ENCODE data around the gene TFEC.
"Not testable (repeated sequence)": the region's sequence is repeated elsewhere in the genome, so short reads cannot be mapped to it uniquely, and the experiment has no call there.

Gene TFEC

GRCh38 chr7:116027786-116028185, 2.8 kb downstream of the TFEC start:
- Histone ChIP-seq H3K4me1 (ENCODE audit: insufficient read depth, low read length) (no peaks in the 10 kb centered on the region), H3K27me3 (ENCODE audit: insufficient read depth, low read length) (no peaks in the 10 kb centered on the region), H3K4me3 (ENCODE audit: low read length) (no peak overlapping the region), H3K9me3 (ENCODE audit: low read length) (no peaks in the 10 kb centered on the region), H3K36me3 (ENCODE audit: insufficient read depth, low read length) (no peaks in the 10 kb centered on the region), H2AFZ (ENCODE audit: low read depth, low read length) (no peak overlapping the region)

GRCh38 chr7:116024826-116025809, 5.4 kb downstream of the TFEC start:
- no peaks in the 10 kb centered on the region for H3K36me3 ChIP-seq (ENCODE audit: insufficient read depth, low read length)
- no peaks in the 10 kb centered on the region for H3K4me1 ChIP-seq (ENCODE audit: insufficient read depth, low read length)
- no peak overlapping the region for H3K4me3 ChIP-seq (ENCODE audit: low read length)
- H3K9me3 ChIP-seq (ENCODE audit: low read length), result no peaks in the 10 kb centered on the region
- no peak overlapping the region for H2AFZ ChIP-seq (ENCODE audit: low read depth, low read length)
- H3K27me3 ChIP-seq (ENCODE audit: insufficient read depth, low read length), result no peaks in the 10 kb centered on the region

- H3K9me3 ChIP-seq (ENCODE audit: low read length), result no peaks in the 10 kb centered on the region
- H3K36me3 ChIP-seq (ENCODE audit: insufficient read depth, low read length), result no peaks in the 10 kb centered on the region
- H3K27me3 ChIP-seq (ENCODE audit: insufficient read depth, low read length), result no peaks in the 10 kb centered on the region
- no peak overlapping the region for H3K4me3 ChIP-seq (ENCODE audit: low read length)
- H3K4me1 ChIP-seq (ENCODE audit: insufficient read depth, low read length), result no peaks in the 10 kb centered on the region
- H2AFZ ChIP-seq (ENCODE audit: low read depth, low read length), result no peak overlapping the region
These were observed 9.3 kb downstream of the TFEC start for GRCh38 chr7:116021237-116021636.

GRCh38 chr7:116018731-116019130, 11.8 kb downstream of the TFEC start:
- Histone ChIP-seq H3K27me3 (ENCODE audit: insufficient read depth, low read length) (no peaks in the 10 kb centered on the region), H3K4me1 (ENCODE audit: insufficient read depth, low read length) (no peaks in the 10 kb centered on the region), H2AFZ (ENCODE audit: low read depth, low read length) (no peak overlapping the region), H3K36me3 (ENCODE audit: insufficient read depth, low read length) (no peaks in the 10 kb centered on the region), H3K4me3 (ENCODE audit: low read length) (no peak overlapping the region), H3K9me3 (ENCODE audit: low read length) (no peaks in the 10 kb centered on the region)

GRCh38 chr7:116013675-116014074, 16.9 kb downstream of the TFEC start:
- H3K27me3 ChIP-seq (ENCODE audit: insufficient read depth, low read length), result no peaks in the 10 kb centered on the region
- no peak overlapping the region for H3K4me3 ChIP-seq (ENCODE audit: low read length)
- H3K4me1 ChIP-seq (ENCODE audit: insufficient read depth, low read length), result no peaks in the 10 kb centered on the region
- H3K9me3 ChIP-seq (ENCODE audit: low read length), result no peaks in the 10 kb centered on the region
- H3K36me3 ChIP-seq (ENCODE audit: insufficient read depth, low read length), result no peaks in the 10 kb centered on the region
- H2AFZ ChIP-seq (ENCODE audit: low read depth, low read length), result no peak overlapping the region

- Histone ChIP-seq H3K9me3 (ENCODE audit: low read length) (no peaks in the 10 kb centered on the region), H3K27me3 (ENCODE audit: insufficient read depth, low read length) (no peaks in the 10 kb centered on the region), H3K4me1 (ENCODE audit: insufficient read depth, low read length) (no peaks in the 10 kb centered on the region), H3K36me3 (ENCODE audit: insufficient read depth, low read length) (no peaks in the 10 kb centered on the region), H2AFZ (ENCODE audit: low read depth, low read length) (no peak overlapping the region), H3K4me3 (ENCODE audit: low read length) (no peak overlapping the region)
These were observed 19.0 kb downstream of the TFEC start for GRCh38 chr7:116011584-116011983.

GRCh38 chr7:116004762-116005161, 25.8 kb downstream of the TFEC start:
- H2AFZ ChIP-seq (ENCODE audit: low read depth, low read length); H3K27me3 ChIP-seq (ENCODE audit: insufficient read depth, low read length); H3K4me1 ChIP-seq (ENCODE audit: insufficient read depth, low read length); H3K9me3 ChIP-seq (ENCODE audit: low read length); H3K36me3 ChIP-seq (ENCODE audit: insufficient read depth, low read length); H3K4me3 ChIP-seq (ENCODE audit: low read length): not testable (repeated sequence)

GRCh38 chr7:115997221-115997620, 33.3 kb downstream of the TFEC start:
- Histone ChIP-seq H3K4me1 (ENCODE audit: insufficient read depth, low read length) (no peaks in the 10 kb centered on the region), H3K36me3 (ENCODE audit: insufficient read depth, low read length) (no peaks in the 10 kb centered on the region), H3K9me3 (ENCODE audit: low read length) (no peaks in the 10 kb centered on the region), H2AFZ (ENCODE audit: low read depth, low read length) (no peak overlapping the region), H3K4me3 (ENCODE audit: low read length) (no peak overlapping the region), H3K27me3 (ENCODE audit: insufficient read depth, low read length) (no peaks in the 10 kb centered on the region)

GRCh38 chr7:115995701-115996100, 34.9 kb downstream of the TFEC start:
- Histone ChIP-seq H3K4me1 (ENCODE audit: insufficient read depth, low read length) (no peaks in the 10 kb centered on the region), H3K27me3 (ENCODE audit: insufficient read depth, low read length) (no peaks in the 10 kb centered on the region), H3K9me3 (ENCODE audit: low read length) (no peaks in the 10 kb centered on the region), H3K4me3 (ENCODE audit: low read length) (no peak overlapping the region), H2AFZ (ENCODE audit: low read depth, low read length) (no peak overlapping the region), H3K36me3 (ENCODE audit: insufficient read depth, low read length) (no peaks in the 10 kb centered on the region)

GRCh38 chr7:115988401-115988800, 42.2 kb downstream of the TFEC start:
- Histone ChIP-seq H3K9me3 (ENCODE audit: low read length) (no peaks in the 10 kb centered on the region), H3K4me3 (ENCODE audit: low read length) (no peak overlapping the region), H3K27me3 (ENCODE audit: insufficient read depth, low read length) (no peaks in the 10 kb centered on the region), H2AFZ (ENCODE audit: low read depth, low read length) (no peak overlapping the region), H3K36me3 (ENCODE audit: insufficient read depth, low read length) (no peaks in the 10 kb centered on the region), H3K4me1 (ENCODE audit: insufficient read depth, low read length) (no peaks in the 10 kb centered on the region)

GRCh38 chr7:115987486-115987885, 43.1 kb downstream of the TFEC start:
- Histone ChIP-seq H2AFZ (ENCODE audit: low read depth, low read length) (no peak overlapping the region), H3K4me3 (ENCODE audit: low read length) (no peak overlapping the region), H3K9me3 (ENCODE audit: low read length) (no peaks in the 10 kb centered on the region), H3K36me3 (ENCODE audit: insufficient read depth, low read length) (no peaks in the 10 kb centered on the region), H3K27me3 (ENCODE audit: insufficient read depth, low read length) (no peaks in the 10 kb centered on the region), H3K4me1 (ENCODE audit: insufficient read depth, low read length) (no peaks in the 10 kb centered on the region)

GRCh38 chr7:115984105-115984504, 46.5 kb downstream of the TFEC start:
- H3K4me3 ChIP-seq (ENCODE audit: low read length), result no peak overlapping the region
- H3K9me3 ChIP-seq (ENCODE audit: low read length), result no peaks in the 10 kb centered on the region
- H3K27me3 ChIP-seq (ENCODE audit: insufficient read depth, low read length), result no peaks in the 10 kb centered on the region
- H2AFZ ChIP-seq (ENCODE audit: low read depth, low read length), result no peak overlapping the region
- no peaks in the 10 kb centered on the region for H3K4me1 ChIP-seq (ENCODE audit: insufficient read depth, low read length)
- H3K36me3 ChIP-seq (ENCODE audit: insufficient read depth, low read length), result no peaks in the 10 kb centered on the region

GRCh38 chr7:115980159-115980558, 50.4 kb downstream of the TFEC start:
- Histone ChIP-seq H2AFZ (ENCODE audit: low read depth, low read length) (no peak overlapping the region), H3K27me3 (ENCODE audit: insufficient read depth, low read length) (no peaks in the 10 kb centered on the region), H3K36me3 (ENCODE audit: insufficient read depth, low read length) (no peaks in the 10 kb centered on the region), H3K9me3 (ENCODE audit: low read length) (no peaks in the 10 kb centered on the region), H3K4me1 (ENCODE audit: insufficient read depth, low read length) (no peaks in the 10 kb centered on the region), H3K4me3 (ENCODE audit: low read length) (no peak overlapping the region)

- Histone ChIP-seq H3K36me3 (ENCODE audit: insufficient read depth, low read length) (no peaks in the 10 kb centered on the region), H3K27me3 (ENCODE audit: insufficient read depth, low read length) (no peaks in the 10 kb centered on the region), H3K4me1 (ENCODE audit: insufficient read depth, low read length) (no peaks in the 10 kb centered on the region), H2AFZ (ENCODE audit: low read depth, low read length) (no peak overlapping the region), H3K9me3 (ENCODE audit: low read length) (no peaks in the 10 kb centered on the region), H3K4me3 (ENCODE audit: low read length) (no peak overlapping the region)
These were observed 53.9 kb downstream of the TFEC start for GRCh38 chr7:115976651-115977050.

All from neuron (in vitro differentiated cells).